NB4 (cell line): ENCODE data around the gene NCOA1.

ENCODE experiments used
- POLR2A ChIP-seq: IDR thresholded peaks from 2 replicates; pipeline ENCODE4 v1.6.1; 2011; ENCODE audit warnings: mild to moderate bottlenecking; ENCODE audit not compliant: insufficient read length; ENCODE audit errors: extremely low read depth
- TF ChIP-seq, protein P1 (sequence below): IDR thresholded peaks from one replicate; pipeline ENCODE4 v1.5.1; 2012; ENCODE audit warnings: low read depth, low read length

DNA sequence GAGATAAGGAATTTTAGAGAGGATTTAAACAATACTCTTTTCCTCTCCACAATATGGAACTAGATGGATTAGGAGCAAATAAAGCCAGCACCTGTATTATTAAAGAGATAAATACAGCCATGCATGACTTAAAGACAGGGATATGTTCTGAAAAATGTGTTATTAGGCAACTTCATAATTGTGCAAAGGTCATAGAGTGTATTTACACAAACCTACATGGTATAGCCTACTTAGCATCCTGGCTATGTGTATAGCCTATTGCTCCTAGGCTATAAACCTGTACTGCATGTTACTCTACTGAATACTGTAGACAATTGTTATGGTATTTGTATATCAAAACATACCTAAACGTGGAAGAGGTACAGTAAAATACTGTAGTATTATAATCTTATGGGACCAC lies 249.1 kb downstream of the NCOA1 start:
- TF ChIP-seq, protein P1, sequence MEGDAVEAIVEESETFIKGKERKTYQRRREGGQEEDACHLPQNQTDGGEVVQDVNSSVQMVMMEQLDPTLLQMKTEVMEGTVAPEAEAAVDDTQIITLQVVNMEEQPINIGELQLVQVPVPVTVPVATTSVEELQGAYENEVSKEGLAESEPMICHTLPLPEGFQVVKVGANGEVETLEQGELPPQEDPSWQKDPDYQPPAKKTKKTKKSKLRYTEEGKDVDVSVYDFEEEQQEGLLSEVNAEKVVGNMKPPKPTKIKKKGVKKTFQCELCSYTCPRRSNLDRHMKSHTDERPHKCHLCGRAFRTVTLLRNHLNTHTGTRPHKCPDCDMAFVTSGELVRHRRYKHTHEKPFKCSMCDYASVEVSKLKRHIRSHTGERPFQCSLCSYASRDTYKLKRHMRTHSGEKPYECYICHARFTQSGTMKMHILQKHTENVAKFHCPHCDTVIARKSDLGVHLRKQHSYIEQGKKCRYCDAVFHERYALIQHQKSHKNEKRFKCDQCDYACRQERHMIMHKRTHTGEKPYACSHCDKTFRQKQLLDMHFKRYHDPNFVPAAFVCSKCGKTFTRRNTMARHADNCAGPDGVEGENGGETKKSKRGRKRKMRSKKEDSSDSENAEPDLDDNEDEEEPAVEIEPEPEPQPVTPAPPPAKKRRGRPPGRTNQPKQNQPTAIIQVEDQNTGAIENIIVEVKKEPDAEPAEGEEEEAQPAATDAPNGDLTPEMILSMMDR = no peak
- TF ChIP-seq POLR2A = no peak
